A549 treated with GW870086 at 1 μM for 4 hours (cell line): ENCODE data around the gene SYNPO2L. TPM values are rescaled to one million over a fixed set of nuclear protein-coding genes. Genes with fewer than 3 reads are reported as not detected.

ENCODE experiments used
- total RNA-seq: library from RNA; stranded (reverse); fragments of 200-300 nt; extraction: Qiagen RNA extraction; gene quantifications from 5 replicates; pipeline ENCODE4 v1.2.3, GENCODE V29; 2022; ENCODE audit warnings: low read depth

The SYNPO2L gene
- 0.07 TPM in 1 of 5 replicates, not detected in the others for total RNA-seq

GRCh38 chr10:73655990-73656298 lies at the start of gene SYNPO2L:
TSS of gene SYNPO2L (minus strand) at chr10:73656029. CDS start at chr10:73655922, 107 bp downstream.

GRCh38 chr10:73697675-73698159 lies 41.9 kb upstream of the SYNPO2L start, which contains the start of gene AGAP5:
TSS of gene AGAP5 (minus strand) at chr10:73698109. CDS start at chr10:73697755, 354 bp downstream.

GRCh38 chr10:73641328-73642060 lies 14.3 kb downstream of the SYNPO2L start, which contains the start of gene MYOZ1:
TSS of gene MYOZ1 (minus strand) at chr10:73641474. CDS start at chr10:73640017, 1,457 bp downstream.

Other genes starting within 250 kb of the SYNPO2L start
- gene ANXA7, start 242.0 kb downstream of the SYNPO2L start, total RNA-seq = 109 to 125 TPM (median 114 TPM) in 5 replicates
- 0.23 to 0.44 TPM (median 0.39 TPM) in 5 replicates for gene MSS51, start 222.5 kb downstream of the SYNPO2L start, total RNA-seq
- gene PPP3CB, start 160.0 kb downstream of the SYNPO2L start, total RNA-seq = 14.4 to 18.8 TPM (median 16.5 TPM) in 5 replicates
- 9.3 to 11.9 TPM (median 11.3 TPM) in 5 replicates for gene USP54, start 64.7 kb downstream of the SYNPO2L start, total RNA-seq
- gene MYOZ1, start 14.6 kb downstream of the SYNPO2L start, total RNA-seq = not detected in 5 replicates
- 2.2 to 3.3 TPM (median 2.4 TPM) in 5 replicates for gene AGAP5, start 42.1 kb upstream of the SYNPO2L start, total RNA-seq
- gene SEC24C, start 88.3 kb upstream of the SYNPO2L start, total RNA-seq = 51.4 to 59.2 TPM (median 56.1 TPM) in 5 replicates
- 60.7 to 78.7 TPM (median 71.8 TPM) in 5 replicates for gene CHCHD1, start 126.0 kb upstream of the SYNPO2L start, total RNA-seq
- 29.9 to 41.2 TPM (median 39.3 TPM) in 5 replicates for gene ZSWIM8, start 129.6 kb upstream of the SYNPO2L start, total RNA-seq
- 11.7 to 18.1 TPM (median 15.7 TPM) in 5 replicates for gene NDST2, start 155.6 kb upstream of the SYNPO2L start, total RNA-seq
- 14.6 to 18.9 TPM (median 17.5 TPM) in 5 replicates for gene CAMK2G, start 218.5 kb upstream of the SYNPO2L start, total RNA-seq